BLaER1 (cell line): ENCODE results near the gene NECTIN2.
"Not testable (repeated sequence)": the region's sequence is repeated elsewhere in the genome, so short reads cannot be mapped to it uniquely, and the experiment has no call there.

Experiments used
- H3K27ac ChIP-seq: shearing (Covaris generic); formaldehyde crosslinking; 2 replicates; pipeline ENCODE4 v1.8.1; 2022
- H3K27me3 ChIP-seq: shearing (Covaris generic); formaldehyde crosslinking; 2 replicates; pipeline ENCODE4 v1.8.1; 2022
- H3K36me3 ChIP-seq: shearing (Covaris generic); formaldehyde crosslinking; 2 replicates; pipeline ENCODE4 v1.8.1; 2022
- H3K4me1 ChIP-seq: shearing (Covaris generic); formaldehyde crosslinking; 2 replicates; pipeline ENCODE4 v1.8.1; 2022
- H3K4me2 ChIP-seq: shearing (Covaris generic); formaldehyde crosslinking; 2 replicates; pipeline ENCODE4 v1.8.1; 2022
- H3K4me3 ChIP-seq: shearing (Covaris generic); formaldehyde crosslinking; 2 replicates; pipeline ENCODE4 v1.8.1; 2022
- H3K9ac ChIP-seq: shearing (Covaris generic); formaldehyde crosslinking; 2 replicates; pipeline ENCODE4 v1.8.1; 2022
- H3K9me3 ChIP-seq: shearing (Covaris generic); formaldehyde crosslinking; 2 replicates; pipeline ENCODE4 v1.8.1; 2022
- H4K20me1 ChIP-seq: shearing (Covaris generic); formaldehyde crosslinking; 2 replicates; pipeline ENCODE4 v1.8.1; 2022
- Cebpa-rat ChIP-seq: shearing (Covaris generic); IDR thresholded peaks from 2 replicates; pipeline ENCODE4 v1.8.1; 2022

The NECTIN2 gene

DNA sequence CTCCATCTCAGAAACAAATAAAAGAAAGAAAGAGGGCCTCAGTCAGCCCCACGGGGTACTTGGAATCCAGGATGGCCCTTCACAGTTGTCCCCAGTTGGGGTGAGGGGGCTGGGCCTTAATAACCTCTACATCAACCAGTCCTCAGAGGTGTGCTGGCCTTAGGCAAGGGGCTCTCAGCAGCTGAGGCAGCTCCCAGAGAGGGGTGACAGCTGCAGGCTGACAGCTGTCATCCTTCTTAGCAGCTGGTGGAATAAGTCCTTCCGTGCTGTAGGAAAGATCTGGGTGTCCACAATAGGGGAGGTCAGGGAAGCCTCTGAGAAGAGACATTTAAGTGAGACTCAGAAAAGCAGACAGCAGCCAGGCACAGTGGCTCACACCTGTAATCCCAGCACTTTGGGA, 29.8 kb upstream of the NECTIN2 start:
- H3K4me1 ChIP-seq, result peaks cover 5% of the 10 kb centered on the region
- H3K4me2 ChIP-seq, result no peak overlapping the region
- TF ChIP-seq Cebpa-rat, result no peak
- H3K36me3 ChIP-seq, result peaks cover 13% of the 10 kb centered on the region; the same call in 1 of the 2 replicates
- H4K20me1 ChIP-seq, result no peaks in the 10 kb centered on the region
- no peak overlapping the region for H3K4me3 ChIP-seq
- H3K9ac ChIP-seq, result no peak overlapping the region
- H3K9me3 ChIP-seq, result no peaks in the 10 kb centered on the region
- H3K27ac ChIP-seq, result no peak overlapping the region
- no peaks in the 10 kb centered on the region for H3K27me3 ChIP-seq

DNA sequence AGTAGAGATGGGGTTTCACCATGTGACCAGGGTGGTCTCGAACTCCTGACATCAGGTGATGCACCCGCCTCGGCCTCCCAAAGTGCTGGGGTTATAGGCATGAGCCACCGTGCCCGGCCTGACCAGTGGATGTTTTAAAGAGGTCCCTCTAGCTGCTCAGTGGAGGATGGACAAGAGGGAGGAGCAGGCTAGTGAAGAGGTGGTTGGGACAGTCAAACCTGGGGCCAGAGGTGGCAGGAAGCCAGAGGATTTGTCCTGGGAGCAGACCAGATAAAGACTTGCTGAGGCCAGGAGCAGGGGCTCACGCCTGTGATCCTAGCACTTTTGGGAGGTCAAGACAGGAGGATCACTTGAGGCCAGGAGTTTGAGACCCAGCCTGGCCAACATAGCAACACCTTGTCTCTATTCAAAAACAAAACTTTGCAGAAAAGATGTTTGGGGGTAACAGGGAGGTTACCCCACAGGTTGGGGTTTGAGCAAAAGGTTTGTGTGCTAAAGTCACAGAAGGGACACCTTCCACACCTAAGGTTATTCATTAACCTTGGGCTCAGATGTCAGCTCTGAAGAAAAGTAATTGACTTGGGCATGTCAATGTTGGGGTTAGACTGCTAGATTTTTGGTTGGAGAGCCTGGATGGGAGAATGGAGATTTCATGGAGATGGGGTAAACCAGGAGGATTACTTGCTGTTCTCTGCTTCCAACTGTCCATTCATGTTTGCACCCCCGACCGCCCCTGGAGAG, 28.2 kb upstream of the NECTIN2 start:
- TF ChIP-seq Cebpa-rat, result no peak
- Histone ChIP-seq H3K9me3 (no peaks in the 10 kb centered on the region), H3K9ac (no peak overlapping the region), H3K36me3 (peaks cover 13% of the 10 kb centered on the region; the same call in 1 of the 2 replicates), H3K27me3 (no peaks in the 10 kb centered on the region), H4K20me1 (no peaks in the 10 kb centered on the region), H3K4me1 (peaks cover 16% of the 10 kb centered on the region), H3K4me2 (no peak overlapping the region), H3K4me3 (no peak overlapping the region), H3K27ac (no peak overlapping the region)

DNA sequence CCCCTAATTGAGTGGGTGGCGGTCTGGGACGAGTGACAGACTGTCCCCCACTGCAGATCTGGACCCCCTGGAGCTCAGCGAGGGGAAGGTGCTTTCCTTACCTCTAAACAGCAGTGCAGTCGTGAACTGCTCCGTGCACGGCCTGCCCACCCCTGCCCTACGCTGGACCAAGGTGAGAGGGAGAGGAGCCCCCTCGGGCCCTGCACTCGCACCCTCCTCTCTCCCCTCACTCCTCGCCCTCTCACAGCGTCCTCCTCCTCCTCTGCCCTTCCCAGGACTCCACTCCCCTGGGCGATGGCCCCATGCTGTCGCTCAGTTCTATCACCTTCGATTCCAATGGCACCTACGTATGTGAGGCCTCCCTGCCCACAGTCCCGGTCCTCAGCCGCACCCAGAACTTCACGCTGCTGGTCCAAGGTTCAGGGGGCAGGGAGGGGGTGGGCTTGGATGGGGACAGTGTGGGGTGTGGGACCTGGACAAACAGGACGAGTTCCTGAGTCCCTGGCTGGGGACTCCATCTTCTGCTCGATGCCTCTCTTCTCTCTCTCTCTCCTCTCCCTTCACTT, 27.5 kb upstream of the NECTIN2 start:
- no peaks in the 10 kb centered on the region for H4K20me1 ChIP-seq
- peaks cover 16% of the 10 kb centered on the region for H3K4me1 ChIP-seq
- no peak overlapping the region for H3K9ac ChIP-seq
- H3K36me3 ChIP-seq, result peaks cover 6% of the 10 kb centered on the region; the same call in 1 of the 2 replicates
- no peaks in the 10 kb centered on the region for H3K27me3 ChIP-seq
- H3K9me3 ChIP-seq, result no peaks in the 10 kb centered on the region
- TF ChIP-seq Cebpa-rat, result no peak
- no peak overlapping the region for H3K4me3 ChIP-seq
- no peak overlapping the region for H3K4me2 ChIP-seq
- H3K27ac ChIP-seq, result no peak overlapping the region

DNA sequence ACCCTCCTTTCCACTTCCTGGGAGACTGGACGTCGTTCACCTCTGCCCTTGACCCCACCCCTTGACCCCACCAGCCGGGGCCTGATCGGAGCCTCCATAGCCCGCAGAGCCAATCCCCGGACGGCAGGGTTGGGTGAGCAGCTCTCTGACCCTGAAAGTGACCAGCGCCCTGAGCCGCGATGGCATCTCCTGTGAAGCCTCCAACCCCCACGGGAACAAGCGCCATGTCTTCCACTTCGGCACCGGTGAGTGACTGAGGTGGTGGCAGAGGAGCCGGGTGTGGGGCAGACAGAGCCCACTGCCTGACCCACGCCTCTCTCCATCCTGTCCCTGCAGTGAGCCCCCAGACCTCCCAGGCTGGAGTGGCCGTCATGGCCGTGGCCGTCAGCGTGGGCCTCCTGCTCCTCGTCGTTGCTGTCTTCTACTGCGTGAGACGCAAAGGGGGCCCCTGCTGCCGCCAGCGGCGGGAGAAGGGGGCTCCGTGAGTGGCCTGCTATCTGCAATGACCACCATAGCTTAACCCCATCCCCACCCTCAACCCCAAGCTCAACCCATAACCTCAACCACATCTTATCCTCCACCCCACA, 26.8 kb upstream of the NECTIN2 start:
- Histone ChIP-seq H3K4me1 (peaks cover 16% of the 10 kb centered on the region), H3K27ac (no peak overlapping the region), H3K9me3 (no peaks in the 10 kb centered on the region), H3K4me3 (no peak overlapping the region), H3K36me3 (no peaks in the 10 kb centered on the region), H3K4me2 (no peak overlapping the region), H4K20me1 (no peaks in the 10 kb centered on the region), H3K27me3 (no peaks in the 10 kb centered on the region), H3K9ac (no peak overlapping the region)
- TF ChIP-seq Cebpa-rat, result no peak

DNA sequence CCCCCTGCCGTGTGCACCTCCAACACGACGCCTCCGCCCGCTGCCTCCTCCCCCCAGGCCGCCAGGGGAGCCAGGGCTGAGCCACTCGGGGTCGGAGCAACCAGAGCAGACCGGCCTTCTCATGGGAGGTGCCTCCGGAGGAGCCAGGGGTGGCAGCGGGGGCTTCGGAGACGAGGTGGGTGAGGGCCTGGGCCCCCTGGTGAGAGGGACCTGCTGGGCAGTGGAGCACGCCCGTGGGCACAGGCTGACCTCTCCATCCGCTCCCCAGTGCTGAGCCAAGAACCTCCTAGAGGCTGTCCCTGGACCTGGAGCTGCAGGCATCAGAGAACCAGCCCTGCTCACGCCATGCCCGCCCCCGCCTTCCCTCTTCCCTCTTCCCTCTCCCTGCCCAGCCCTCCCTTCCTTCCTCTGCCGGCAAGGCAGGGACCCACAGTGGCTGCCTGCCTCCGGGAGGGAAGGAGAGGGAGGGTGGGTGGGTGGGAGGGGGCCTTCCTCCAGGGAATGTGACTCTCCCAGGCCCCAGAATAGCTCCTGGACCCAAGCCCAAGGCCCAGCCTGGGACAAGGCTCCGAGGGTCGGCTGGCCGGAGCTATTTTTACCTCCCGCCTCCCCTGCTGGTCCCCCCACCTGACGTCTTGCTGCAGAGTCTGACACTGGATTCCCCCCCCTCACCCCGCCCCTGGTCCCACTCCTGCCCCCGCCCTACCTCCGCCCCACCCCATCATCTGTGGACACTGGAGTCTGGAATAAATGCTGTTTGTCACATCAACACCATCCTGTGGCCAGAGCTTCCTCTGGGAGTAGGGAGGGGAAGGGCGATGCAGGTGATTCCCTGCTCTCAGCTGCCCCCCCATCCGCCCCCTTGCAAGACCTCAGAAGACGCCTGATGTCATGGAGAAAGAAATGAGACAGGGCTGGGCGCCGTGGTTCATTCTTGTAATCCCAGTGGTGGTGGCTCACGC, 25.2 kb upstream of the NECTIN2 start:
- Histone ChIP-seq H4K20me1 (no peaks in the 10 kb centered on the region), H3K4me2 (no peak overlapping the region), H3K27ac (no peak overlapping the region), H3K27me3 (no peaks in the 10 kb centered on the region), H3K4me1 (peaks cover 16% of the 10 kb centered on the region), H3K36me3 (no peaks in the 10 kb centered on the region), H3K9ac (no peak overlapping the region), H3K9me3 (no peaks in the 10 kb centered on the region), H3K4me3 (no peak overlapping the region)
- TF ChIP-seq Cebpa-rat, result no peak

DNA sequence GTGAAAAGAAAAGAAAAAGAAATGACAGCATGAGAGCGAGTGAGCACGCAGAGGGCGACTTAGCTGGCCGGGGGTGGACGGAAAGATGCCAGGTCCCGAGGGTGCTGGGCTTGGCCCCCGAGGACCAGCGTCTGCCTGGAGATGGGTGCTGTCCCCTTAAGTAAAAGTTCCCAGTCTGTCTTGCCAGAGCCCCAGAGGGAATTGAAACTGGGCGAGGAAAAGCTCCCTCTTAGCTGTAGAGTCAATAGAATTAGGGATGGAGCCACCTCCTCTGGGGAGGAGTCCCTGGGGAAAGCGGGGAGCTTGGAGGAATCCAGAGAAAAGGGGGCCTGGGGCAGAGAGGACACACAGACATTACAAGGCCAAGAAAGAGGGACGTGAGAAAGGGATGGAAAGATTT, 23.9 kb upstream of the NECTIN2 start:
- Histone ChIP-seq H3K9me3 (no peaks in the 10 kb centered on the region), H3K4me3 (no peak overlapping the region), H3K36me3 (no peaks in the 10 kb centered on the region), H3K27ac (no peak overlapping the region), H3K4me1 (peaks cover 16% of the 10 kb centered on the region), H3K27me3 (no peaks in the 10 kb centered on the region), H3K9ac (no peak overlapping the region), H4K20me1 (no peaks in the 10 kb centered on the region), H3K4me2 (peak overlapping the region; percentile 30; the same call in 1 of the 2 replicates)
- TF ChIP-seq Cebpa-rat, result no peak

DNA sequence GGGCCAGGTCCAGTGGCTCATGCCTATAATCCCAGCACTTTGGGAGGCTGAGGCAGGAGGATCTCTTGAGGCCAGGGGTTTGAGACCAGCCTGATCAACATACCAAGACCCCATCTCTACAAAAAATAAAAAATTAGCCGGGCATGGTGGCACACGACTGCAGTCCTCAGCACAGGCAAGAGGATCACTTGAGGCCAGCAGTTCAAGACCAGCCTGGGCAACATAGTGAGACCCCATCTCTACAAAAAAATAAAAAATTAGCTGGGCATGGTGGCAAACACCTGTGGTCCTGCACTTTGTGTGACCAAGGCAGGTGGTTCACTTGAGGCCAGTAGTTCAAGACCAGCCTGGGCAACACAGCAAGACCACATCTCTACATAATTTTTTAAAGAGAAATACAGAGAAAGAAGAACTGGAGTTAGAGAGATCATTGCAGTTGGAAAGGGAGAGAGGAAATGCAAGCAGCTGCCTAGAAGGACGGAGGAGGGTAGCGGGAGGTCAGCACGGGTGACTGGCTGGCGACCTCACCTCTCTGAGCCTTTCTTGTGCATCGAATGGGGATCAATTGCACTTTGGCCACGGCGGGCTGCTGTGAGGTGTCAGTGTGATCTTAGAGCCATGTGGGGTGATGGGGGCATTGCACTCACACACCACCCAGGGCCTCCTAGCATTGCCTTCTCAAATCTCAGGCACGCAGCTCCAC, 23.3 kb upstream of the NECTIN2 start:
- no peak overlapping the region for H3K4me3 ChIP-seq
- H3K4me1 ChIP-seq, result peaks cover 16% of the 10 kb centered on the region
- H3K9me3 ChIP-seq, result no peaks in the 10 kb centered on the region
- H3K36me3 ChIP-seq, result no peaks in the 10 kb centered on the region
- no peaks in the 10 kb centered on the region for H4K20me1 ChIP-seq
- no peak overlapping the region for H3K4me2 ChIP-seq
- H3K27me3 ChIP-seq, result no peaks in the 10 kb centered on the region
- no peak overlapping the region for H3K9ac ChIP-seq
- no peak for TF ChIP-seq Cebpa-rat
- H3K27ac ChIP-seq, result no peak overlapping the region

DNA sequence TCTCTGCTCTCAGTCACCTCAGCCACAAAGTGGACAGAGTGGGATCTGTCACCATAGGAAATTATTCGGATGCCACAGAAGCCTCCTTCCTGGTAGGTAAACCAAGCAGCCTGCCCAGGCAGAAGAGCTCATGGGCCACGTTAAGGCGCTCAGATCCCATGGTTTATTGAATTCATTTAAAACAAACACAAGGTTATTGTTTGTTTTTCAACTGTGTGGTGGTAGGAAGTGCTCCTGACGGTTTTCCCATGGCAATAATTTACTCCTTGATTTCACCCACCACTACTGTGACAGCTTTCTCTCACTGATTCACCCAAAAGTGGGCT, 22.8 kb upstream of the NECTIN2 start:
- Histone ChIP-seq H3K4me1 (peaks cover 16% of the 10 kb centered on the region), H3K4me2 (no peak overlapping the region), H3K9me3 (no peaks in the 10 kb centered on the region), H3K27me3 (no peaks in the 10 kb centered on the region), H3K36me3 (no peaks in the 10 kb centered on the region), H3K27ac (no peak overlapping the region), H3K9ac (no peak overlapping the region), H3K4me3 (no peak overlapping the region), H4K20me1 (no peaks in the 10 kb centered on the region)
- TF ChIP-seq Cebpa-rat, result no peak

DNA sequence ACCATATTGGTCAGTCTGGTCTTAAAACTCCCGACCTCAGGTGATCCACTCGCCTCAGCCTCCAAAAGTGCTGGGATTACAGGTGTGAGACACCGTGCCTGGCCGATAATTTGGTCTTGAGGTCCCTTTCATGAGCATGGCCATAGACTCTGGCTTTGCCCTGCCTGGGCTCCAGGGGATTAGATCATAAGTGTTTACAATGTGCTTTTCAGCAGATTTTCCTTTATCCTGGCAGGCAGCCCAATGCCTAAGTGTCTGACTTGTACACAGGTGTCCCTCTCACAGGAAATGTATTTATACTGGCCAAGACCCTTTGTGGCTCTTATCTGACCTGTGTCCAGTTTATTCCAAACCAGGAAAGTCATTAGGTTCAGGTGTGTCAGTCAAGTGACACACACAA, 21.3 kb upstream of the NECTIN2 start:
- Histone ChIP-seq H3K4me1 (peaks cover 16% of the 10 kb centered on the region), H3K9ac (no peak overlapping the region), H4K20me1 (no peaks in the 10 kb centered on the region), H3K4me2 (no peak overlapping the region), H3K27me3 (no peaks in the 10 kb centered on the region), H3K27ac (no peak overlapping the region), H3K4me3 (no peak overlapping the region), H3K9me3 (no peaks in the 10 kb centered on the region), H3K36me3 (no peaks in the 10 kb centered on the region)
- no peak for TF ChIP-seq Cebpa-rat

DNA sequence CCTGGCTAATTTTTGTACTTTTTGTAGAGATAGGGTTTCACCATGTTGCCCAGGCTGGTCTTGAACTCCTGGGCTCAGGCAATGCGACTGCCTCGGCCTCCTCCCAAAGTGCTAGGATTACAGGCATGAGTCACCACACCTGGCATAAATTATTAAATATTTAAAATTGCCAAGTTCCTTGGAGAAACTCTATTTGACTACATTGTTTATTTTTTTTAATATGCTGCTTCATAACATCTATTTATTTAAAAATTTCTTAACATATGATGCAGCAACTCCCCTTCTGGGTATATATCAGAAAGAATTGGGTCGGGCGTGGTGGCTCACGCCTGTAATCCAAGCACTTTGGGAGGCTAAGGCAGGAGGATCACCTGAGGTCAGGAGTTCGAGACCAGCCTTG, 13.2 kb upstream of the NECTIN2 start:
- not testable (repeated sequence) for H3K27ac ChIP-seq, H3K4me2 ChIP-seq, H3K27me3 ChIP-seq, H4K20me1 ChIP-seq, H3K9ac ChIP-seq, H3K4me3 ChIP-seq, H3K9me3 ChIP-seq, H3K36me3 ChIP-seq
- H3K4me1 ChIP-seq, result peaks cover 11% of the 10 kb centered on the region; the same call in 1 of the 2 replicates

DNA sequence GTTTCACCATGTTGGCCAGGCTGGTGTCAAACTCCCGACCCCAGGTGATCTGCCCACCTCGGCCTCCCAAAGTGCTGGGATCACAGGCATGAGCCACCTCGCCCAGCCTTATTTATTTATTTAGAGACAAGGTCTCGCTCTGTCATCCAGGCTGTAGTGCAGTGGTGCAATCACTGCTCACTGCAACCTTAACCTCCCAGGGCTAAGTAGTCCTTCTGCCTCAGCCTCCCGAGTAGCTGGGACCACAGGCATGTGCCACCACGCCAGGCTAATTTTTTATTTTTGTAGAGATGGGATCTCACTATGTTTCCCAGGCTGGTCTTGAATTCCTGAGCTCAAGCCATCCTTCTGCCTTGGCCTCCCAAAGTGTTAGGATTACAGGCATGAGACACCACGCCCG, 11.7 kb upstream of the NECTIN2 start:
- H4K20me1 ChIP-seq, H3K27me3 ChIP-seq, H3K4me2 ChIP-seq, H3K27ac ChIP-seq, H3K36me3 ChIP-seq, H3K9me3 ChIP-seq, H3K4me3 ChIP-seq, H3K9ac ChIP-seq: not testable (repeated sequence)
- H3K4me1 ChIP-seq, result peaks cover 11% of the 10 kb centered on the region; the same call in 1 of the 2 replicates
